ENCODE data around the gene LRRC37A3. TPM values are rescaled to one million over a fixed set of nuclear protein-coding genes. Genes with fewer than 3 reads are reported as not detected.
"Not testable (repeated sequence)": the region's sequence is repeated elsewhere in the genome, so short reads cannot be mapped to it uniquely, and the experiment has no call there.

The LRRC37A3 gene
- total and polyA plus RNA-seq, 12 donors: 1.4 to 19.1 (median 5.9) TPM

- Histone ChIP-seq H3K9me3 (replicated peaks in 1 of 3) (no peaks in the 10 kb centered on the region), H3K36me3 (replicated peaks in 1 of 2) (no peaks in the 10 kb centered on the region), H3K27ac (peak overlapping the region in 2 of 5 donors; percentile 25 to 27), H3K27me3 (no peaks in the 10 kb centered on the region), H3K4me3 (no peak overlapping the region), H3K4me1 (replicated peaks in 1 of 2) (peaks cover 8 to 14% of the 10 kb centered on the region in 2 donors)
- DNase-seq: no peak
- intact Hi-C loops (cut with DNase I): loop anchor here in 1 of 2 donors (10.0 kb wide), 1 partner anchor 257 kb away; no protein-coding TSS in a partner anchor
- no peak for TF ChIP-seq CTCF (IDR thresholded peaks at IDR 0.05)
- no peak for TF ChIP-seq POLR2A (IDR thresholded peaks at IDR 0.05)
Measured at GRCh38 chr17:64938290-64938689, 19.0 kb upstream of the LRRC37A3 start.

DNA sequence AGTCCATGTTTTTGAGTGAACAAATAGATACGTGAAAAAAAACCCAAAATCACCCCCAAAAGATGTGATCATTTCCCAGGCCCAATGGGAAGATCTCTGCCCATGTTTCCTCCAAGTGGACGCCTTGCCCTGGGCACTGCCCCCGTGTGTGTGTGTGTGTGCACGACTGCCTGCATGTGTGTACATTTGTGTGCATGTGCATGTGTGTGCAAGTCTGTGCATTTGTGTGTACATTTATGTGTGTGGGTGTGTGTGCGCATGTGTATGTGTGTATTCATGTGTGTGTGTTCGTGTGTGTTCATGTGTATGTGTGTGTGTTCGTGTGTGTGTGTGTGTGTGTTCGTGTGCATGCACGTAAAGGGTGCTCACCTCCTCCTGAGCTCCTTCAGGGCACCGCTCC lies 16.8 kb upstream of the LRRC37A3 start:
- WGBS, 4 donors: 94 to 96% (median 95%) methylated on average over 7 to 10 of the region's 10 CpGs

GRCh38 chr17:64934284-64934778 lies 15.1 kb upstream of the LRRC37A3 start:
- WGBS, 4 donors: 90 to 96% (median 95%) methylated on average over 5 to 6 of the region's 6 CpGs; no CpG with 5 or more reads in 1 of the 4 donors
- H3K4me1 ChIP-seq (replicated peaks in 1 of 2): peaks cover 8 to 14% of the 10 kb centered on the region in 2 donors

More for the DNA sequence above, 16.8 kb upstream of the LRRC37A3 start:
- H3K4me3 ChIP-seq: no peak overlapping the region
- TF ChIP-seq CTCF (IDR thresholded peaks at IDR 0.05) (no peak), POLR2A (IDR thresholded peaks at IDR 0.05) (no peak)
- intact Hi-C loops (cut with DNase I): loop anchor here in 1 of 2 donors (10.0 kb wide), 1 partner anchor 259 kb away; no protein-coding TSS in a partner anchor
- no peaks in the 10 kb centered on the region for H3K9me3 ChIP-seq (replicated peaks in 1 of 3)
- no peak for DNase-seq
- H3K27ac ChIP-seq: no peak overlapping the region
- peaks cover 8 to 14% of the 10 kb centered on the region in 2 donors for H3K4me1 ChIP-seq (replicated peaks in 1 of 2)
- no peaks in the 10 kb centered on the region for H3K36me3 ChIP-seq (replicated peaks in 1 of 2)
- H3K27me3 ChIP-seq: no peaks in the 10 kb centered on the region

GRCh38 chr17:64932850-64933249 lies 13.6 kb upstream of the LRRC37A3 start:
- not testable (repeated sequence) for H3K36me3 ChIP-seq (replicated peaks in 1 of 2); H3K4me3 ChIP-seq; DNase-seq; H3K27ac ChIP-seq; H3K27me3 ChIP-seq; H3K4me1 ChIP-seq (replicated peaks in 1 of 2); H3K9me3 ChIP-seq (replicated peaks in 1 of 3)
- 49 to 56% (median 52%) methylated on average over 3 of the region's 3 CpGs for WGBS, 4 donors
- intact Hi-C loops (cut with DNase I): loop anchor here in 1 of 2 donors (10.0 kb wide), 1 partner anchor 262 kb away; no protein-coding TSS in a partner anchor

More at GRCh38 chr17:64934284-64934778, 15.1 kb upstream of the LRRC37A3 start:
- intact Hi-C loops (cut with DNase I): loop anchor here in 1 of 2 donors (10.0 kb wide), 1 partner anchor 260 kb away; no protein-coding TSS in a partner anchor
- H3K9me3 ChIP-seq (replicated peaks in 1 of 3); H3K4me3 ChIP-seq; DNase-seq; H3K27ac ChIP-seq; H3K36me3 ChIP-seq (replicated peaks in 1 of 2); H3K27me3 ChIP-seq: not testable (repeated sequence)

- not testable (repeated sequence) for H3K4me1 ChIP-seq (replicated peaks in 1 of 2); DNase-seq; H3K4me3 ChIP-seq; H3K27me3 ChIP-seq; H3K36me3 ChIP-seq (replicated peaks in 1 of 2); H3K9me3 ChIP-seq (replicated peaks in 1 of 3); H3K27ac ChIP-seq
- intact Hi-C loops (cut with DNase I): loop anchor here in 1 of 2 donors (10.0 kb wide), 1 partner anchor 264 kb away; no protein-coding TSS in a partner anchor
- WGBS, 4 donors: 76 to 84% (median 79%) methylated on average over 5 to 7 of the region's 7 CpGs
Measured at GRCh38 chr17:64930374-64930773, 11.1 kb upstream of the LRRC37A3 start.

GRCh38 chr17:64929419-64930209 lies 10.3 kb upstream of the LRRC37A3 start:
- not testable (repeated sequence) for DNase-seq; H3K9me3 ChIP-seq (replicated peaks in 1 of 3); H3K4me1 ChIP-seq (replicated peaks in 1 of 2); H3K27me3 ChIP-seq; H3K36me3 ChIP-seq (replicated peaks in 1 of 2); H3K4me3 ChIP-seq; H3K27ac ChIP-seq
- intact Hi-C loops (cut with DNase I): loop anchor here in 1 of 2 donors (5.0 to 10.0 kb wide), 2 partner anchors 33 to 265 kb away; no protein-coding TSS in a partner anchor
- 91 to 98% (median 92%) methylated on average over 4 to 6 of the region's 6 CpGs for WGBS, 4 donors

- H3K4me3 ChIP-seq; DNase-seq; H3K4me1 ChIP-seq (replicated peaks in 1 of 2); H3K27me3 ChIP-seq; H3K36me3 ChIP-seq (replicated peaks in 1 of 2); H3K27ac ChIP-seq; H3K9me3 ChIP-seq (replicated peaks in 1 of 3): not testable (repeated sequence)
- WGBS, 4 donors: 59 to 74% (median 65%) methylated on average over 2 to 3 of the region's 3 CpGs
- intact Hi-C loops (cut with DNase I): loop anchor here in 1 of 2 donors (5.0 kb wide), 1 partner anchor 34 kb away; no protein-coding TSS in a partner anchor
Measured at GRCh38 chr17:64928701-64929100, 9.4 kb upstream of the LRRC37A3 start.

Measured in adrenal gland (tissue), 12 donors.